Measurements from ENCODE around the gene RDH16. TPM values are rescaled to one million over a fixed set of nuclear protein-coding genes. Genes with fewer than 3 reads are reported as not detected.
"Not testable (repeated sequence)": the region's sequence is repeated elsewhere in the genome, so short reads cannot be mapped to it uniquely, and the experiment has no call there.

The RDH16 gene
- total RNA-seq, 1 donor from 2014 or later = 2.4 TPM

GRCh38 chr12:56988207-56988739 is 30.9 kb upstream of the RDH16 start:
- no peak for ATAC-seq

DNA sequence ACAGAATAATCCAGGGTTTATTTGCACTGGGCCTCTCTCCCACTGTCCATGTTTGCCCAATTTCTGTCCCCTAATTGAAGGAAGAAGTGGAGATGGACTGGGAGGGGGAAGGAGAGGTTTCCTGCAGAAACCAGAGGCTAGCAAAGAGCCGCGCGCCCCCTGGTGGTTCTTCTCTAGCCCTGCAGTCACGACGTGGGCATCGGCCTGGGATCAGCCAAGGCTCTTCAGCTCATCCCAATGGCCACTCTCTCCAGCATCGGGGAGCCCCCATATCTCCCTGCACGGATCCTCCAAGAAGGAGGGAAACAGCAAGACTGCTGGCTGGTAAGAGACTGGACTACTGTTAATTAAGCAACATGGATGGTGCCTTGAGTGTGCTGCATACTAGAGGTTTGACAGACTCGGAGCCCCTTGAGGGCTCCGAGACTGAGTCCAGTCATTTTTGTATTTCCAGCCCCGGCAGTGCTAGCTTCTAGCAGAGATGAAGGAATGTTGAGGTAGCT is 30.2 kb upstream of the RDH16 start:
- peak; percentile 55 for ATAC-seq

GRCh38 chr12:56987011-56987410 is 29.6 kb upstream of the RDH16 start:
- ATAC-seq = no peak

GRCh38 chr12:56985714-56986113 is 28.3 kb upstream of the RDH16 start:
- peak; percentile 98 for ATAC-seq

DNA sequence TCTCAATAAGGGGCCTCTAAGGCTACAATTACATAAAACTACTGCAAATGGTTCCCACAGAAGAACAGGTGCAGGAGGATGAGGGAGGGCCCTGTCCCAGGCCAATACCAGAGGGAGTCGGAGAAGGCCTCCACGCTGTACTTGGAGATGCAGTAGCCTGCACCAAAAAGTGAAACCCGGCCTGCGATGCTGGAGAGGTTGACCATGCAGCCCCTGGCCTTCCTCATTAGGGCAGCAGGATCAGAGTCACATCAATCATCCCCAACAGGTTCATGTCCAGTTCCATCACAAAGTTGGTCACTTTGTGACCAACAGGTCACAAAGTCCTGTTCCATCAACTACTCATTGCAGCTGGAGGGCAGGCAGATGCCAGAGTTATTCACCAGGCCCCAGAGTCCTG is 26.0 kb upstream of the RDH16 start:
- ATAC-seq = no peak

DNA sequence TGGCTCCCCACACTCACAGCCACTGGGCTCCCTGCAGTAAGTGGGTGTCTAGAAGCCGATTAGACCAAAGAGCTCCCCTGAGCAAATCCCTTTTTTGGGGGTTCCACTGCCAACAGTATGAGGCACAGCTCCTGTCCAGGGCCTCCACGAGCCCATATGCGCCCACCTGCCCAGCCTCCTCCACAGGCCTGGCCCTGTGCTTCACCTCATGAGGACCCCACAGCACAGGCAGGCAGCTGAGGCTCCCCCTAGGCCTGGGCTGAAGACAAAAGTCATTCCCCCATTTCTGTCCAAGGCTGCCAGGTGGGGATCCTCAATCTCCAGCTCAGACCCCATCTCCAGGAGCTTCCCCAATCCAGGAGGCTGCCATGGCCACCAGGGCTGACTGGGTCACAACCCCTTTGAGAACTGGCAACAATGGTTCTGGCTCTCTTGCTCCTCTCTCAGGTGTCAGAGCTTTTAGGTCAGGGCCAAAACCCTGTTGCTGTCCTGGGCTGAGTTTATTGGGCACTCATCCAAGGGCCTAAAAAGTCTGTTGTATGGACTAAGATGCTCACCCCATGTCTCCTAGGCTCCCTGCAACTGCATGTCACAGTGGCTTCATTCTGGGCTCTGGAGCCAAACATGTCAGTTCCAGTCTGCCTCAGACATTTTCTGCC is 25.3 kb upstream of the RDH16 start:
- not testable (repeated sequence) for ATAC-seq

GRCh38 chr12:56980941-56981530 is 23.6 kb upstream of the RDH16 start:
- ATAC-seq = no peak

- peak; percentile 81 for ATAC-seq
Observed at GRCh38 chr12:56980268-56980667, 22.9 kb upstream of the RDH16 start.

DNA sequence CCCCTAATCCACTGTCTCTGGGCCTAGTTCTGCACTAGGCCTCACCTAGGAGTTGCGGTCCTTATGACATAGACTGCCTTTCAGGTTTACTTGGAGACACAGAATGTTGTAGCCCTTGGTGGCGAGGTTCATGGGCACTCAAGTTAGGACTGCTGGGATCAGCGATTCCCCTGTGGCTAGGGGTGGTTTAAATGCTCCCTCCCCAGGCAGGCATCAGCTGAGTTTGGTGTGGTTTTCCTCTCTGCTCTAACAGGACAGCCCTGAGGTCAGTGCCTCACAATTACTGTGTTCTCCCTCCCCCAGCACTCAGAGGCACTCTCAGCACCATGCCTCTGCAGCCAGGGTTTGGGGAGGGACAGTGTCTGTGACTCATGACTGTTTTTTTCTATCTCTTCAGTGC is 22.2 kb upstream of the RDH16 start:
- ATAC-seq = peak; percentile 34

DNA sequence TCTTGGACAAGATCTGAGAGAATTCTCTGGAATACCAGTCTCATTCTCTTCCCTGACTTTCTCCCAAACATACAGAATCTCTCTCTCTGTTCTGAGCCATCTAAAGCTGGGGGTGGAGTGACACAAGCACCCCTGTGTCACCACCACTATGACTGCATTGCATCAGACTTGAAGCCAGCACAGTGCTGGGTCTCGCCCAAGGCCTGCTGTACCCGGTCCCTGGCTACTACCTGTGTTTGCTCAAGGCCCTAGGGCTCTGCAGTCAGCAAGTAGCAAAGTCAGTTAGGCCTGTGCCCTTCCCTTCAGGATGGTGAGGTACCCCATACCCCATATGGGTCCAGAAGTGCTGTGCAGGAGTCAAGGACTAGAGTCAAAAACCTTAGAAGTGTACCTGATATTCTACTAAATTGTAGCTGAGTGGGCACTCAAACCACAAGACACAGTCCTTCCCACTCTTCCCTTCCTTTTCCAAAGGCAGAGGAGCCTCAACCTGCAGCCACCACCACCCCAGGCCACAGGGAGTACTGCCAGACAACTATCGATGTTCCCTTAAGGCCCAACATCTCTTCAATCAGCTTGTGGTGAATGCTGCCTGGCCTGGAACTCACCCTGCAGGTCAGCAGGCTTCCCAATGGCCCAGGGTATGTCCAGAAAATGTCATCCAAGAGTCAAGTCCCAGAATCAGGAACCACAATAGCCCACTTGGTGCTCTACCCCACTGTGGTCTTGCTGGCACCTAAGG is 21.2 kb upstream of the RDH16 start:
- peak; percentile 63 for ATAC-seq

- ATAC-seq = not testable (repeated sequence)
Observed at GRCh38 chr12:56977361-56977760, 20.0 kb upstream of the RDH16 start.

GRCh38 chr12:56974224-56974623 is 16.8 kb upstream of the RDH16 start:
- ATAC-seq = not testable (repeated sequence)

GRCh38 chr12:56968910-56969309 is 11.5 kb upstream of the RDH16 start:
- not testable (repeated sequence) for ATAC-seq

DNA sequence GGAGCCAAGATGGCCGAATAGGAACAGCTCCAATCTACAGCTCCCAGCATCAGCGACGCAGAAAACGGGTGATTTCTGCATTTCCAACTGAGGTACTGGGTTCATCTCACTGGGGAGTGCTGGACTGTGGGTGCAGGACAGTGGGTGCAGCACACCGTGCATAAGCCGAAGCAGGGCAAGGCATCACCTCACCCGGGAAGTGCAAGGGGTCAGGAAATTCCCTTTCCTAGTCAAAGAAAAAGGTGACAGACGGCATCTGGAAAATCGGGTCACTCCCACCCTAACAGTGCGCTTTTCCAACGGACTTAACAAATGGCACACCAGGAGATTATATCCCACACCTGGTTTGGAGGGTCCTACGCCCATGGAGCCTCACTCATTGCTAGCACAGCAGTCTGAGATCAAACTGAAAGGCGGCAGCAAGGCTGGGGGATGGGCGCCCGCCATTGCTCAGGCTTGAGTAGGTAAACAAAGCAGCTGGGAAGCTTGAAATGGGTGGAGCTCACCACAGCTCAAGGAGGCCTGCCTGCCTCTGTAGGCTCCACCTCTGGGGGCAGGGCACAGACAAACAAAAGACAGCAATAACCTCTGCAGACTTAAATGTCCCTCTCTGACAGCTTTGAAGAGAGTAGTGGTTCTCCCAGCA is 8.7 kb upstream of the RDH16 start:
- not testable (repeated sequence) for ATAC-seq

DNA sequence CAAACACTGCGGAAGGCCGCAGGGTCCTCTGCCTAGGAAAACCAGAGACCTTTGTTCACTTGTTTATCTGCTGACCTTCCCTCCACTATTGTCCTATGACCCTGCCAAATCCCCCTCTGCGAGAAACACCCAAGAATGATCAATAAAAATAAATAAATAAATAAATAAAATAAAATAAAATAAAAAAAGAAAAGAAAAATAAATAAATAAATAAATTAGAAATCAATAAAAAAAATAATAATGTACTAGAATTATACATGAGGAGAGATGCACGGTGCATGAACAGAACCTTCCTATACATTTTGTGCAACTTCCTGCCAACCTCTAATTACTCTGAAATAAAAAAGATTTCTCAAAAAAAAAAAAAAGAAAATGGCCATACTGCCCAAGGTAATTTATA is 7.7 kb upstream of the RDH16 start:
- ATAC-seq = not testable (repeated sequence)

DNA sequence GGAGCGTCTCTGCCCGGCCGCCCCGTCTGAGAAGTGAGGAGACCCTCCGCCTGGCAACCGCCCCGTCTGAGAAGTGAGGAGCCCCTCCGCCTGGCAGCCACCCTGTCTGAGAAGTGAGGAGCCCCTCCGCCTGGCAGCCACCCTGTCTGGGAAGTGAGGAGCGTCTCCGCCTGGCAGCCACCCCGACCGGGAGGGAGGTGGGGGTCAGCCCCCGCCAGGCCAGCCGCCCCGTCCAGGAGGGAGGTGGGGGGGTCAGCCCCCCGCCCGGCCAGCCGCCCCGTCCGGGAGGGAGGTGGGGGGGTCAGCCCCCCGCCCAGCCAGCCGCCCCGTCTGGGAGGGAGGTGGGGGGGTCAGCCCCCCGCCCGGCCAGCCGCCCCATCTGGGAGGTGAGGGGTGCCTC is 6.1 kb upstream of the RDH16 start:
- not testable (repeated sequence) for ATAC-seq

DNA sequence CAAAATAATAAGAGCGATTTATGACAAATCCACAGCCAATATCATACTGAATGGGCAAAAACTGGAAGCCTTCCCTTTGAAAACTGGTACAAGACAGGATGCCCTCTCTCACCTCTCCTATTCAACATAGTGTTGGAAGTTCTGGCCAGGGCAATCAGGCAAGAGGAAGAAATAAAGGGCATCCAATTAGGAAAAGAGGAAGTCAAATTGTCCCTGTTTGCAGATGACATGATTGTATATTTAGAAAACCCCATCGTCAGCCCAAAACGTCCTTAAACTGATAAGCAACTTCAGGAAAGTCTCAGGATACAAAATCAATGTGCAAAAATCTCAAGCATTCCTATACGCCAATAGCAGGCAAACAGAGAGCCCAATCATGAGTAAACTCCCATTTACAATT is 4.8 kb upstream of the RDH16 start:
- not testable (repeated sequence) for ATAC-seq

GRCh38 chr12:56958422-56958821 is 1.0 kb upstream of the RDH16 start:
- no peak for ATAC-seq

GRCh38 chr12:56955631-56956256 is 1.7 kb downstream of the RDH16 start:
- no peak for ATAC-seq

DNA sequence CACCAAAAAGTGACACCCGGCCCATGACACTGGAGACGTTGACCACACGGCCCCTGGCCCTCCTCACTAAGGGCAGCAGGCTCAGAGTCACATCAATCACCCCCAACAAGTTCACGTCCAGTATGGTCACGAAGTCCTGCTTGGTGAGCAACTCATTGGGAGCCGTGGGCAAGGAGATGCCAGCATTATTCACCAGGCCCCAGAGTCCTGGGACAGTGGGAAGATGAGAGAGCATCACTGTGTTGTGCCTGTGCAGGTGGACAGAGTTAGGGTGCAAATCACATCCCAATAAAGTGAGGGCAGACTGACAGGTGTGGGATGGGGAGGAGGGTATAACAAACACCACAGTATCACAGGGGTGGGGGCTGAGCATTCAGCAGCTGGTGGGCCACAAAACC is 2.5 kb downstream of the RDH16 start:
- no peak for ATAC-seq

GRCh38 chr12:56954057-56954957 is 3.1 kb downstream of the RDH16 start:
- no peak for ATAC-seq

All from esophagus mucosa (tissue), 1 donor.